Aorta (tissue), 5 donors: ENCODE data around the gene ARMH3. TPM values are rescaled to one million over a fixed set of nuclear protein-coding genes. Genes with fewer than 3 reads are reported as not detected.

Experiments
- ATAC-seq: fragments of 200-7000 bp; cut with Tn5 transposase; one replicate; pipeline ENCODE4 v1.9.1; 2022; ENCODE audit warnings: moderate library complexity; ENCODE audit not compliant: low FRiP score
- DNase-seq, 2 donors: peaks; one replicate each; pipeline ENCODE4 v3.0.0-alpha.2; 2020
- H3K27ac ChIP-seq, 2 donors: one replicate each; pipeline ENCODE4 v1.5.1; 2013; ENCODE audit warnings: low read length in 2 of 2, mild to moderate bottlenecking in 2 of 2, moderate library complexity in 2 of 2, control low read depth in 1 of 2, inconsistent platforms in 1 of 2, low read depth in 1 of 2
- H3K27me3 ChIP-seq, 2 donors: one replicate each; pipeline ENCODE4 v1.6.1; 2013; ENCODE audit warnings: control low read depth in 1 of 2, low read length in 1 of 2, mild to moderate bottlenecking in 1 of 2, moderate library complexity in 1 of 2; ENCODE audit not compliant: insufficient read depth in 2 of 2, control insufficient read depth in 1 of 2
- H3K36me3 ChIP-seq, 2 donors: one replicate each; pipeline ENCODE4 v1.6.1; 2013; ENCODE audit warnings: control low read depth in 1 of 2, low read length in 1 of 2, mild to moderate bottlenecking in 1 of 2; ENCODE audit not compliant: insufficient read depth in 2 of 2, control insufficient read depth in 1 of 2
- H3K4me1 ChIP-seq, 2 donors: one replicate each; pipeline ENCODE4 v1.6.1; 2013; ENCODE audit warnings: low read length in 2 of 2, control low read depth in 1 of 2, mild to moderate bottlenecking in 1 of 2, moderate library complexity in 1 of 2; ENCODE audit not compliant: insufficient read depth in 2 of 2, control insufficient read depth in 1 of 2
- H3K4me3 ChIP-seq, 2 donors: one replicate each; pipeline ENCODE4 v1.5.1; 2013; ENCODE audit warnings: low read length in 2 of 2, control low read depth in 1 of 2, mild to moderate bottlenecking in 1 of 2
- H3K9me3 ChIP-seq: one replicate; pipeline ENCODE4 v1.6.1; 2013; ENCODE audit warnings: mild to moderate bottlenecking, low read length; ENCODE audit not compliant: control insufficient read depth
- whole genome bisulfite sequencing, 2 donors: extraction: QIAGEN DNeasy Blood & Tissue Kit; methylation state at CpG; one replicate each; pipeline ENCODE4 v1.1.7; 2013; 5-methylcytosine and 5-hydroxymethylcytosine counted together
- intact Hi-C, 2 donors: fragments of 100-400 bp; cut with DNase I; formaldehyde crosslinking; loops; one replicate each; pipeline versions ENCODE4 v1.14.2 to v1.15.0; 2022
- polyA plus RNA-seq, 2 donors: library from polyadenylated mRNA; stranded (reverse); fragments of 200-250 nt; gene quantifications; one replicate each; pipeline ENCODE4 v1.2.3, GENCODE V29; 2013
- total RNA-seq, 2 donors: library from RNA; stranded (reverse); fragmentation: NEBNext Ultra II Directional; extraction: Animal tissue kit (Norgen Biotek cat#: 25700); gene quantifications; one replicate each; pipeline ENCODE4 v1.2.1, GENCODE V29; 2021
- donor health status: healthy with polysubstance abuse.
- donor health status: Bipolar disorder and iron deficiency.
- donor health status: DM: no; HTN: no; CAD: no.
- donor health status: DM: no; HTN: no; CAD: no.
- donor health status: DM: yes; HTN: yes; CAD: no.

Gene ARMH3
- total and polyA plus RNA-seq, 4 donors = 8.6 to 26.9 (median 17.2) TPM

GRCh38 chr10:101881036-101881774 is 174.8 kb downstream of the ARMH3 start:
- no peak overlapping the region for H3K27ac ChIP-seq
- H3K4me3 ChIP-seq = no peak overlapping the region
- H3K27me3 ChIP-seq = no peaks in the 10 kb centered on the region
- WGBS, 2 donors = 89 to 96% methylated on average over 2 of the region's 2 CpGs
- ATAC-seq (no peak), DNase-seq (no peak)
- H3K36me3 ChIP-seq = no peaks in the 10 kb centered on the region
- no peaks in the 10 kb centered on the region for H3K9me3 ChIP-seq
- no peaks in the 10 kb centered on the region for H3K4me1 ChIP-seq
- intact Hi-C loops = no loop called here

- H3K27me3 ChIP-seq = no peaks in the 10 kb centered on the region
- ATAC-seq (no peak), DNase-seq (no peak)
- no peaks in the 10 kb centered on the region for H3K4me1 ChIP-seq
- H3K36me3 ChIP-seq = no peaks in the 10 kb centered on the region
- intact Hi-C loops = no loop called here
- H3K4me3 ChIP-seq = no peak overlapping the region
- WGBS, 2 donors = 92 to 97% methylated on average over 2 of the region's 2 CpGs
- no peaks in the 10 kb centered on the region for H3K9me3 ChIP-seq
- no peak overlapping the region for H3K27ac ChIP-seq
Measured at GRCh38 chr10:101880232-101880573, 175.8 kb downstream of the ARMH3 start.

GRCh38 chr10:101879456-101880231 is 176.3 kb downstream of the ARMH3 start:
- intact Hi-C loops = no loop called here
- Histone ChIP-seq H3K4me3 (no peak overlapping the region), H3K27me3 (no peaks in the 10 kb centered on the region), H3K9me3 (no peaks in the 10 kb centered on the region), H3K36me3 (no peaks in the 10 kb centered on the region), H3K4me1 (no peaks in the 10 kb centered on the region), H3K27ac (no peak overlapping the region)
- 68 to 79% methylated on average over 13 of the region's 13 CpGs for WGBS, 2 donors
- DNase-seq = no peak
- ATAC-seq = no peak

- Histone ChIP-seq H3K36me3 (no peaks in the 10 kb centered on the region), H3K4me3 (no peak overlapping the region), H3K27me3 (no peaks in the 10 kb centered on the region), H3K9me3 (no peaks in the 10 kb centered on the region), H3K27ac (no peak overlapping the region), H3K4me1 (no peaks in the 10 kb centered on the region)
- no peak for ATAC-seq
- WGBS, 2 donors = 78 to 81% methylated on average over 3 of the region's 3 CpGs
- intact Hi-C loops = no loop called here
- DNase-seq = no peak
Measured at GRCh38 chr10:101878869-101879268, 177.1 kb downstream of the ARMH3 start.

- Histone ChIP-seq H3K36me3 (no peaks in the 10 kb centered on the region), H3K4me3 (no peak overlapping the region), H3K4me1 (no peaks in the 10 kb centered on the region), H3K27me3 (no peaks in the 10 kb centered on the region), H3K9me3 (no peaks in the 10 kb centered on the region), H3K27ac (no peak overlapping the region)
- no peak for ATAC-seq
- intact Hi-C loops = no loop called here
- DNase-seq = no peak
- 91 to 93% methylated on average over 3 of the region's 3 CpGs for WGBS, 2 donors
Measured at GRCh38 chr10:101875068-101875688, 180.8 kb downstream of the ARMH3 start.

GRCh38 chr10:101874252-101874651 is 181.7 kb downstream of the ARMH3 start:
- Histone ChIP-seq H3K36me3 (no peaks in the 10 kb centered on the region), H3K27ac (no peak overlapping the region), H3K4me3 (no peak overlapping the region), H3K27me3 (no peaks in the 10 kb centered on the region), H3K9me3 (no peaks in the 10 kb centered on the region), H3K4me1 (no peaks in the 10 kb centered on the region)
- ATAC-seq = no peak
- no peak for DNase-seq
- intact Hi-C loops = no loop called here

- DNase-seq (no peak), ATAC-seq (no peak)
- Histone ChIP-seq H3K36me3 (no peaks in the 10 kb centered on the region), H3K4me3 (no peak overlapping the region), H3K9me3 (no peaks in the 10 kb centered on the region), H3K4me1 (no peaks in the 10 kb centered on the region), H3K27me3 (no peaks in the 10 kb centered on the region), H3K27ac (no peak overlapping the region)
- WGBS, 2 donors = 83 to 90% methylated on average over 1 of the region's 1 CpG
- intact Hi-C loops = no loop called here
Measured at GRCh38 chr10:101867931-101868330, 188.0 kb downstream of the ARMH3 start.

GRCh38 chr10:101859530-101859929 is 196.4 kb downstream of the ARMH3 start:
- intact Hi-C loops = no loop called here
- DNase-seq = no peak
- no peaks in the 10 kb centered on the region for H3K9me3 ChIP-seq
- WGBS, 2 donors = 98 to 99% methylated on average over 2 of the region's 2 CpGs
- H3K4me3 ChIP-seq = no peak overlapping the region
- H3K4me1 ChIP-seq = no peaks in the 10 kb centered on the region
- H3K36me3 ChIP-seq = no peaks in the 10 kb centered on the region
- H3K27ac ChIP-seq = no peak overlapping the region
- H3K27me3 ChIP-seq = no peaks in the 10 kb centered on the region
- ATAC-seq = no peak
